ENCODE data around the gene SMYD3.

- no peak for TF ChIP-seq CTCF (IDR thresholded peaks at IDR 0.05)
- TF ChIP-seq POLR2A (IDR thresholded peaks at IDR 0.05) = no peak
Measured at GRCh38 chr1:246517391-246517790, 10.3 kb upstream of the SMYD3 start.

All from heart left ventricle (tissue), 13 donors.